Left colon (tissue), 2 donors: ENCODE data around the gene STMN3. TPM values are rescaled to one million over a fixed set of nuclear protein-coding genes. Genes with fewer than 3 reads are reported as not detected.
"Not testable (repeated sequence)": the region's sequence is repeated elsewhere in the genome, so short reads cannot be mapped to it uniquely, and the experiment has no call there.

Experiments
- ATAC-seq: fragments of 200-7000 bp; cut with Tn5 transposase; one replicate; pipeline ENCODE4 v1.9.1; 2020; ENCODE audit warnings: mild to moderate bottlenecking, moderate library complexity
- DNase-seq, 2 donors: peaks; one replicate each; pipeline ENCODE4 v3.0.0-alpha.2; 2020
- intact Hi-C, 2 donors: fragments of 100-400 bp; cut with DNase I in 1 of 2; cut with micrococcal nuclease in 1 of 2; formaldehyde crosslinking; loops; one replicate each; pipeline versions ENCODE4 v1.11.2 to v1.14.0; 2022; cut with DNase I, micrococcal nuclease
- total RNA-seq, 2 donors: library from RNA; stranded (reverse); fragmentation: NEBNext Ultra II Directional; extraction: Animal tissue kit (Norgen Biotek cat#: 25700); gene quantifications; one replicate each; pipeline ENCODE4 v1.2.1, GENCODE V29; 2021
- donor health status: DM: no; HTN: no; CAD: no.
- donor health status: DM: yes; HTN: yes; CAD: no.

Gene STMN3
- total RNA-seq, 2 donors from 2014 or later, result 2.9 to 5.5 TPM

- intact Hi-C loops, result no loop called here
- ATAC-seq (no peak), DNase-seq (no peak)
These were observed 9.6 kb upstream of the STMN3 start for GRCh38 chr20:63662813-63663189.

GRCh38 chr20:63661959-63662812 lies 9.0 kb upstream of the STMN3 start:
- ATAC-seq (no peak), DNase-seq (no peak)
- intact Hi-C loops, result no loop called here

GRCh38 chr20:63661108-63661507 lies 7.9 kb upstream of the STMN3 start:
- DNase-seq, result no peak
- intact Hi-C loops, result no loop called here
- ATAC-seq, result no peak

- intact Hi-C loops, result no loop called here
- ATAC-seq, result no peak
- DNase-seq, result no peak
These were observed 7.4 kb upstream of the STMN3 start for GRCh38 chr20:63660622-63661021.

GRCh38 chr20:63660174-63660573 lies 7.0 kb upstream of the STMN3 start:
- DNase-seq, intact Hi-C loops: not testable (repeated sequence)

GRCh38 chr20:63659370-63659769 lies 6.1 kb upstream of the STMN3 start:
- intact Hi-C loops, result no loop called here
- ATAC-seq (no peak), DNase-seq (no peak)

More at GRCh38 chr20:63660174-63660573, 7.0 kb upstream of the STMN3 start:
- not testable (repeated sequence) for ATAC-seq

- no peak for DNase-seq
- peak; percentile 40 for ATAC-seq
- intact Hi-C loops, result no loop called here
These were observed 5.5 kb upstream of the STMN3 start for GRCh38 chr20:63658749-63659187.

GRCh38 chr20:63657937-63658748 lies 4.9 kb upstream of the STMN3 start, which contains the start of gene RTEL1:
TSS of gene RTEL1 (plus strand) at chr20:63658312. CDS start at chr20:63659403, 1,091 bp downstream.
- peak; percentile 97 for ATAC-seq
- intact Hi-C loops, result no loop called here
- DNase-seq, result peak; percentile 89 to 92

- intact Hi-C loops, result no loop called here
- ATAC-seq (no peak), DNase-seq (peak in 1 of 2 donors; percentile 26)
These were observed 4.2 kb upstream of the STMN3 start for GRCh38 chr20:63657260-63657936.

GRCh38 chr20:63656451-63656850 lies 3.2 kb upstream of the STMN3 start:
- ATAC-seq, result no peak
- DNase-seq, result no peak
- intact Hi-C loops, result no loop called here

- ATAC-seq (no peak), DNase-seq (no peak)
- intact Hi-C loops, result no loop called here
These were observed 2.0 kb upstream of the STMN3 start for GRCh38 chr20:63655249-63655648.

- DNase-seq, result no peak
- ATAC-seq, result no peak
- intact Hi-C loops, result no loop called here
These were observed 897 bp upstream of the STMN3 start for GRCh38 chr20:63653974-63654668.

- intact Hi-C loops, result no loop called here
- DNase-seq (peak in 1 of 2 donors; percentile 21), ATAC-seq (no peak)
These were observed 838 bp downstream of the STMN3 start for GRCh38 chr20:63652192-63652980.

- peak; percentile 20 for ATAC-seq
- intact Hi-C loops, result no loop called here
- DNase-seq, result no peak
These were observed 1.4 kb downstream of the STMN3 start for GRCh38 chr20:63651942-63652191.

GRCh38 chr20:63650486-63650885 lies 2.7 kb downstream of the STMN3 start:
- intact Hi-C loops, DNase-seq, ATAC-seq: not testable (repeated sequence)

GRCh38 chr20:63648895-63649589 lies 4.2 kb downstream of the STMN3 start:
- ATAC-seq (no peak), DNase-seq (no peak)
- intact Hi-C loops, result loop anchor here in 1 of 2 donors (10.0 kb wide), 1 partner anchor 94 kb away; the partner anchor contains the start of gene FNDC11

- ATAC-seq (no peak), DNase-seq (no peak)
- intact Hi-C loops, result loop anchor here in 1 of 2 donors (10.0 kb wide), 1 partner anchor 93 kb away; the partner anchor contains the start of gene FNDC11
These were observed 5.0 kb downstream of the STMN3 start for GRCh38 chr20:63648190-63648589.
